ENCODE data around the gene CACNA1C.

The CACNA1C gene

GRCh38 chr12:2347137-2347843, 294.5 kb downstream of the CACNA1C start:
- DNase-seq = no peak

DNA sequence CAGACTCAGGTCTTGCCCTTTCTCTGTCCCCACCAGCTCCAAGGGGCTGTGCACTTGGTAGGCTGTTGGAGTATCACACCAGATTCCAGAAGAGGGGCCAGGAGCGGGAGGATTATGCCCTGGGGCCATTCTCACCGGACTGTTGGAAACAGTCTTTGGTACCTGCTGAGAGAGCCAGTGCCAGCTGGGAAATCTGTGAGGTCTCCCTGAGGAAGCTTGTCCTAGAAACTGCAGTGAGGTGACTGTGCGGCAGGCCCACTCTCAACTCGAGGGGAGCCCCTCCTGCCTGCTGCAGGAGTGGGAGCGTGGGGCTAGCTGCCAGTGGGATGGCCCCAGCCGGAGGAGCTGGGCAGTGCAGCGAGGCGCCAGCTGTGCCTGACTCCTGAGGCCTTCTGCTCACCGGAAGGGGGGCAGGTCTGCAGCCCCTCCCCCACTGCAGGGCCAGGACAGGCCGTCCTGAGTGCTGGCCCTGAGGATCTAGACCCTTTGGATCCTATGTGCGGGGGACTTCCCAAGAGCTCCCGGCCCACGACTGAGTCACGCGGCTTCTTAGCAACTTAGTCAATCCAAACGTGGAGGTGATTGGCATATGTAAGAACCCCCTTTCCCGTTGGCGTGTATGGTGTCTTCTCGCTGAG, 295.2 kb downstream of the CACNA1C start:
- no peak for DNase-seq

- no peak for DNase-seq
These were observed 295.7 kb downstream of the CACNA1C start for GRCh38 chr12:2348482-2348852.

DNA sequence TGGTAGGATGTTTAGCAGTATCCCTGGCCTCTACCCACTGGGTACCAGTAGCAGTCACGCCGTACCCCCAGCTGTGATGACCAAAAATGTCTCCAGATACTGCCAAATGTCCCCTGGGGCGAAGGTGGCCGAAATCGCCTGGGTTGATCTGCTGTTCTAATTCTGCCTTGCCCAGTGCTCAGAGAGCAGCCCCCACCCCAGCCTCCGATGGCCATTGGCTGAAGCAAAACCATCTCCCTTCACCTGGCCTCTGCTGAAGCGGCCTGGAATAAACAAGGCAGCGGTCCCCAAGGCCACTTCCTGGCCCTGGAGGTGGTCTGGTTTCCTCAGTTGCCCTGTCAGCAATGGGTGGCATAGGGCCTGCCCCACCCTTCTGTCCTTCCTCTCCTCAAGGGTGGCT, 298.4 kb downstream of the CACNA1C start:
- no peak for DNase-seq

DNA sequence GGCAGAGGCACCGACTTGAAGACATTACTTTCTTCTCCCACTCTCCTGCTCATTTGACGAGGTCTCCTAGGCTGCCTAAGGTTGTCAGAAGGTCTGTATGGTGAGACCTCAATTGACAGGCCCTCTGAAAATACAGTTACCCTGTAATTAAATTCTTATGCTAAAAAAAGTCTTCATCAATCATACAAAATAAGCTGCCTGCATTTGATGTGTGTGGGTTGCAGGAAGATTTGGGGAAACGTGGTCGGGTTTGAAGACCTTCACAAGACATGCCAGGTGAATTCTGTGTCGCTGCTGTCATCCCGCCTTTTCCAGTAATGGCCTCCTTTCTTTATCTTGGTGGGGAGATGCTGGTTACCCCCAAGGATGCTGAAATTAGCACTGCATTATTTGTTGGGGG, 299.4 kb downstream of the CACNA1C start:
- DNase-seq = no peak

DNA sequence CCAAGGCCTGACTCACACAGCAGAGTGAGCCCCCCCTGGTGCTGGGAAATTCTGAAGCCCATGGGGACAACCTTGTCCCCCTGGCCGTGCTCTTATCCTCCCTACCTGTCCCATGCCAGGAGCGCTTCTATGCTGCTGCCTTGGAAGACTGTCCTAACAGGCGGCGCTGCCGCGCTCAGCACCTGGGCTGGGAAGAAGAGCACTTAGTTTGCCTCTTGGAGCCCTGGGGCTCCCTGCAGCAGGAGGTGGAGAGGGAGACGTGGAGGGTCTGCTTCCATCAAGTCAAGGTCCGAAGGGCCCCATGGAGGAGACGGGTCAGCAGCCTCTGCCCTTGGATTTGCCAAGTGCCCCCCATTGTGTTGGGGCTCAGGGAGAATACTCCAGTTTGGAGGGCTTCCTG, 300.5 kb downstream of the CACNA1C start:
- no peak for DNase-seq

DNA sequence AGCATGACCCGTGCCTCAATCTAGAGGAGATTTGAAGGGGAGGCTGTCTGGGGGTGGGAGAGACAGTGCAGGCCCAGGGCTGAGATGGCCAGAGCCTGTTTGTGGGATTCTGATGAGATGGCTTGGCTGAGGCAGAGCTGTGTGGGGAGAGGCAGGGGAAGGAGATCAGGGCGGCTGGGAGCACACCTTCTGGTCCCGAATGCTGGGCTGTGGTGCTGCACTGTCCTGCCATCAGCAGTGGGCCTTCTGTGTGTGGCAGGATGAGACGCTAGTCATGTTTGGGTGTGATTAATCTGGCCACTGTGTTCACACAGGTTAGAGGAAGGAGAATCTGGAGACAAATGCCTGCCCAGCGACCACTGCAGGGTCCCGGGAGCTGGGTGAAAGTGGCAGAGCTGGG, 300.9 kb downstream of the CACNA1C start:
- no peak for DNase-seq

- DNase-seq = no peak
These were observed 301.6 kb downstream of the CACNA1C start for GRCh38 chr12:2354151-2354991.

DNA sequence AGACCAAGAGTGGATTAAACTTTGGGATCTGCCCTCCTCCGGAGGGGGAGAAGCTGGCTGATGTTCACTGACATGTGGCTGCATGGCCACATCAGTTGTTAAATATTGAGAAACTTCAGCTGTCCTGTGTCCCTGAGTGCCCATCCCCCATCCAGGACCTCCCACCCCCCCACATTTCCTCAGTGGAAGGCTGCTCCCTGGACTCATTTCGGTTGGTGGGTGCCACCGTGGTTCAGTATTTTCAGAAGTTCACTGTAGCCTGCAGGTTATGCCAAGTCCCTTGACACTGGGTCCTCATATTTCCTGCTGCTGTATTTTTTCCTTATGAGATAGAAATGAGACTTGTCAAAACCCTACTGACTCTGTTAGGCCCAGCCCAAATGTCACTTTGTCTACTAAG, 302.4 kb downstream of the CACNA1C start:
- DNase-seq = no peak

- no peak for DNase-seq
These were observed 302.8 kb downstream of the CACNA1C start for GRCh38 chr12:2355604-2356003.

DNA sequence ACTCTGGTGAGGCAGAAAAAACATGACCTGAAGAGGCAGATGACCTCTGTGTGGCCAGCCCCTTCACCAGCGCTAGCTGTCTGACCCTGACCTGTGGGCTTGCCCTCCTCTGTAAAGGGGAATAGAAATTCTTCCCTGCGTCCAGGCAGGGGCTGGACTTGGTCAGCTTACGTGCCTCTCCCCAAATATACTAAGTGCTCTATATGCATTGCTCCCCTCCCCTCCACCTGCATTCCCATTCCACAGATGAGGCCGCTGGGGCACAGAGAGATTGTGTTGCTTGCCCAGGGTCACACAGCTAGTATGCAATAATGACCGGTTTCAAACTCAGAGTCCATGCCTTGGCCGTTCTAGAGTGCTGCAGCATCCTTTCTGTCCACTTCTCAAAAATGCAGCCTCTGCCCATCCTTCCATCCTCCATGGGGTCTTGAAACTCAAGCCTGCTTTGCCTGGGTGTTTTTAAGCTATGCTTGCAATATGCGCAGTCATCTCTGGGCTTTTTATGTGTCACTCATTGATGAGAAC, 303.9 kb downstream of the CACNA1C start:
- no peak for DNase-seq

DNA sequence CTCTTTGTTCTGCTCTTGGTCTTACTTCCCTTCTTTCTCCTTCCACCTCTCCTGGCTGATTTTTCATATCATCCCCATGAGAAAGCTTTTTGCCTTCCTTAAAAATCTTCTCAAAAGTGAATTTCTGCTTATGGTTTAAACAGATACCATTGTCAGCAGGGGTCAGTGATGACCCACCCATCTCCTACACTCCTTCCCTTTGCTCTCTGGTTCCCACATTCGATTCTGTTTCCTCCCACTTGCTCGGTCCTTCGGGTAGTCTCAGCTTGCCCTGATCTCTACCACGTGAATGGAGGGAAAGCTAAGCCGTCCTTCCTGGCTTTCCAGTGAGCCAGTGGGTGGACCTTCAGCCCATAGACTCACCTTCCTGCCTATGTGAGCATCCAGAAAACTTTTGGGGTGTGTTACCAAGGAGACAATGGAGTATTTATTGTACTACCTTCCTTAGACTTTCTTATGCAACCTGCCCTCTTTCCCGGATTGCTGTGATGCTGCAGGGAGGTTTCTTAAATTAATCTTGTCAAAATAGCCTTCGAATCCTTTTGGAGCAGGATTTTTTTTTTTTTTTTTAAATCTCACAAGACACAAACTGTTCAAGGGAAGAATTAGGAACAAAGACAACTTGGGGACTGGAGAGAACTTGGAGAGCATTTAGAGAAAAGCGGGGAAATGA, 306.3 kb downstream of the CACNA1C start:
- peak; percentile 52 to 78 (median 76) for DNase-seq

GRCh38 chr12:2359725-2360629, 307.2 kb downstream of the CACNA1C start:
- peak; percentile 56 to 65 (median 62) for DNase-seq

DNA sequence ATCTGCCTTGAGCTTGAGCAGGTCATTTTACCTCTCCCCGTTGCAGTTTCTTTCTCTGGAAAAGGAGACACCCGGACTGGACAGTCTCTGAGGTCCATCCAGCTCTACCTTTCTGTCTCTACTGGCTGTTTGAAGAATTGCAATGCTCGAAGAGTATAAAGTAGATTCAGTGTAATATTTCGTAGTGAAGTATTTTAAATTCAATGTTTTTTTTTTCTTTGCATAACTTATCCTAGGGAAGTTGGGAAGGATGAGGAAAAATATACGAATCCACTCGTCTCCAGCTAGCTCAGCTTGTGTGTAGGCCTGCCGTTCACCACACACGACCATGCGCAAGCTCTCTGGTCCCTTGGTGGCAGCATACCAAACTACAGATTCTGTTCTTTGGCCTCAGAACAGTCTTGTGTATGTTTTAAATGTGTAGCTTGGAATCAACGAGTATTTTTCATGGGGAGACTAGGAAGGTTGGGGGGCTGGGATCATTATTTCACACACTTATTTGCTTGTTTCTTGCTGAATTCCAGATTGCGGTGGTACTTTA, 307.9 kb downstream of the CACNA1C start:
- DNase-seq = no peak

DNA sequence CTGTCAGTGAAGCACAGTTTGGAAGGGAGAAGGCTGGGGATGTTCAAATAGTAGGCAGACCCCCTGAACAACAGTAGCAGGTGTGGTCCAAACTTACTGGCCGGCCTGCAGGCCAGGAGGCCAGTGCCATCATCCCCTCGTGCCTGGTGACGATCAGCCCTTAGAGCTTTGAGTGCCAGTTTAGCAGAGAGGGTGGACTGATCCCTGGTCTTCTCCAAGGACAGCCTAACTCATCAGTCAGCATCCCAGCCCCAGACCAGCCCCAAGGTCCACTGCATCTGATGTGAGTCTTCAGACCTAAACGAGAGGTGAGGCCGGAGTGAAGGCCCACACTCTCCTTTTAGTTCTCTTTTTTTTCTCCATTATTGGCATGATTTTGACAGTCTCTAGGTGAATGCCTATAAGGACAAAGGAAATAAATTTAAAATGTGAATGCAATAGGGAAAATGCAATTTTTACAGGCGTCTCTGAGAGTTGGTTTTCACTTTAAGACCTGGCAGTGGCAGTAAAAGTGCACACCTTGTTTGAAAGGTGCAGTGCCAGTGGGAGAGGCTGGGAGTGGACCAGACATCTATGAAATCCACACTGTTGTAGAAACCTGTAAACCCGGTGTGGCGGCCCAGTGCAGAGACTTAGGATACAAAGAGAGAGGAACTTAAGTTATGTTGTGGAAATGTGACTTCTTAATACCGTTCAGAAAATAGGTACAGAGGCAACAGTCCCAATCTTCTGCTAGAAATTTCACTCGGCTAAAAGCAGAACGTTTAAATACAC, 311.2 kb downstream of the CACNA1C start:
- no peak for DNase-seq

DNA sequence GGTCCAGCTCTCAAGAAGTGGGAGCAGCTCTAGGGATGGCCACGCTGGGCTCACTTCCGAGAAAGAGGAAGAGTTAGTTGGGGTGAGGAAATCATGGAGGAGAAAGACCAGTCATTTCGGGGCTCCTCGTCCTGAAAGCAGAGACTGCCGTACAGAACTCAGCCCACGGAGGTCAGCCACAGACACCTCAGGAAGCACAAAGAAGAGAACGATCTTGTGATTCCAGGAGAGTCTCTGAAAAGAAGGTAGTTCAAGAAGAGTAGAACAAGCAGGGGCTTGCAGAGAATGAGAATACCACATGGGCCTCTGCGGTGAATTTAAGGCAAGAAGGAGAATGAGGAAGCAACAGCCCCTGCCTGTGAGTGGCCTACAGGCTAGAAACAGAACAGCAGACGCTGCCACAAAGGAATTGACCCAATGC, 311.9 kb downstream of the CACNA1C start:
- peak; percentile 48 to 71 (median 67) for DNase-seq

DNA sequence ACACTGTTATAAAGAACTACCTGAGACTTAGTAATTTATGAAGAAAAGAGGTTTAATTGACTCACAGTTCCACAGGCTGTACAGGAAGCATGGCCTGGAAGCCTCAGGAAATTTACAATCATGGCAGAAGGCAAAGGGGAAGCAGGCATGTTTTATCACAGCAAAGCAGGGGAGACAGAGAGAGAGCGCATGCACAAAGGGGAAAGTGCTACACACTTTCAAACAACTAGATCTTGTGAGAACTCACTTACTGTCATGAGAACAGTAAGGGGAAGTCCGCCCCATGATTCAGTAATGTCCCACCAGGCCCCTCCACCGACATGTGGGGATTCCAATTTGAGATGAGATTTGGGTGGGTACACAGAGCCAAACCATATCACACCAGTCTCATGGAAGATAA, 313.9 kb downstream of the CACNA1C start:
- peak in 1 of 4 experiments; percentile 13 for DNase-seq

DNA sequence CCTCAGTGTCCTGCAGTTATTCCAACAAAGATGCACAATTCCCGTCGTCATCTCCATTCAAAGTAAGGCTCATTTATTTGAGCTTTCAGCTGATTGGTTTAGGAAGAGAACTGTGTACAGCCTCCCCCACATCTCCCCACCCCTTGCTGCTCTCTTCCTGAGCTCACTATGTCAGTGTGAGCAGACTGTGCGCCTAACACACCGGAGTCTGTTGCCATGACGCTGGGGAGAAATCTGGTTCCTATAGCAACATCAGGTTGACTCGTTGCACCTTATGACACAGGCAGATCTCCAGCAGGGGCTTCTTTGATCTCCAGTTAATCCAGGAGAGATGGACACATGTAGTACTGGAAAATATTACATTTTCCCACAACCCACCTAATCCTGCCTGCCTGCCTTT, 319.4 kb downstream of the CACNA1C start:
- DNase-seq = no peak

GRCh38 chr12:2372735-2373134, 319.9 kb downstream of the CACNA1C start:
- DNase-seq = no peak

- no peak for DNase-seq
These were observed 320.5 kb downstream of the CACNA1C start for GRCh38 chr12:2373307-2373706.
